ENCODE results near the gene NSD1.
"Not testable (repeated sequence)": the region's sequence is repeated elsewhere in the genome, so short reads cannot be mapped to it uniquely, and the experiment has no call there.

NSD1 gene

GRCh38 chr5:177130211-177131018 lies 3.2 kb upstream of the NSD1 start:
- DNase-seq (ENCODE audit: low read depth), result no peak

GRCh38 chr5:177131019-177131320 lies 2.6 kb upstream of the NSD1 start:
- DNase-seq (ENCODE audit: low read depth), result no peak

- no peak for DNase-seq (ENCODE audit: low read depth)
These were observed 2.0 kb upstream of the NSD1 start for GRCh38 chr5:177131352-177132135.

GRCh38 chr5:177132136-177133095 lies 1.2 kb upstream of the NSD1 start:
- DNase-seq (ENCODE audit: low read depth), result no peak

- DNase-seq (ENCODE audit: low read depth), result no peak
These were observed 502 bp downstream of the NSD1 start for GRCh38 chr5:177133853-177134696.

- DNase-seq (ENCODE audit: low read depth), result no peak
These were observed 1.2 kb downstream of the NSD1 start for GRCh38 chr5:177134697-177135225.

- no peak for DNase-seq (ENCODE audit: low read depth)
These were observed 6.7 kb downstream of the NSD1 start for GRCh38 chr5:177140312-177140711.

GRCh38 chr5:177141496-177141895 lies 7.9 kb downstream of the NSD1 start:
- DNase-seq (ENCODE audit: low read depth), result no peak

- DNase-seq (ENCODE audit: low read depth), result no peak
These were observed 8.6 kb downstream of the NSD1 start for GRCh38 chr5:177142098-177142611.

- DNase-seq (ENCODE audit: low read depth), result no peak
These were observed 9.2 kb downstream of the NSD1 start for GRCh38 chr5:177142778-177143177.

GRCh38 chr5:177146891-177147638 lies 13.5 kb downstream of the NSD1 start:
- DNase-seq (ENCODE audit: low read depth), result no peak

GRCh38 chr5:177150061-177150460 lies 16.5 kb downstream of the NSD1 start:
- DNase-seq (ENCODE audit: low read depth), result not testable (repeated sequence)

GRCh38 chr5:177154003-177154643 lies 20.6 kb downstream of the NSD1 start:
- no peak for DNase-seq (ENCODE audit: low read depth)

GRCh38 chr5:177162379-177162778 lies 28.8 kb downstream of the NSD1 start:
- DNase-seq (ENCODE audit: low read depth), result no peak

GRCh38 chr5:177163500-177163899 lies 29.9 kb downstream of the NSD1 start:
- DNase-seq (ENCODE audit: low read depth), result no peak

GRCh38 chr5:177169271-177169670 lies 35.7 kb downstream of the NSD1 start:
- no peak for DNase-seq (ENCODE audit: low read depth)

- no peak for DNase-seq (ENCODE audit: low read depth)
These were observed 38.4 kb downstream of the NSD1 start for GRCh38 chr5:177171961-177172360.

- no peak for DNase-seq (ENCODE audit: low read depth)
These were observed 41.8 kb downstream of the NSD1 start for GRCh38 chr5:177175336-177175735.

GRCh38 chr5:177176175-177176711 lies 42.7 kb downstream of the NSD1 start:
- no peak for DNase-seq (ENCODE audit: low read depth)
